NB4 (cell line): ENCODE measurements around the gene VPS8.

Experiments used
- DNase-seq: peaks from one replicate; pipeline ENCODE4 v3.0.0; 2010; ENCODE audit warnings: low read depth
- H3K4me3 ChIP-seq: one replicate; pipeline ENCODE4 v1.5.1; 2011; ENCODE audit warnings: mild to moderate bottlenecking, low read depth, low read length, moderate library complexity
- CTCF ChIP-seq: IDR thresholded peaks from one replicate; pipeline ENCODE4 v1.5.1; 2012; ENCODE audit warnings: low read depth, low read length
- MAX ChIP-seq: IDR thresholded peaks from 2 replicates; pipeline ENCODE4 v1.6.1; 2011; ENCODE audit warnings: low read depth, low read length
- MYC ChIP-seq: IDR thresholded peaks from 2 replicates; pipeline ENCODE4 v1.6.1; 2011; ENCODE audit warnings: low read depth, low read length
- POLR2A ChIP-seq: IDR thresholded peaks from 2 replicates; pipeline ENCODE4 v1.6.1; 2011; ENCODE audit warnings: mild to moderate bottlenecking; ENCODE audit not compliant: insufficient read length; ENCODE audit errors: extremely low read depth

VPS8 gene

GRCh38 chr3:185049710-185050109 lies 237.7 kb downstream of the VPS8 start:
- TF ChIP-seq MAX (no peak), POLR2A (no peak), CTCF (no peak), MYC (no peak)
- no peak overlapping the region for H3K4me3 ChIP-seq
- DNase-seq, result no peak

GRCh38 chr3:185051801-185052200 lies 239.8 kb downstream of the VPS8 start:
- no peak for TF ChIP-seq MYC
- no peak for TF ChIP-seq POLR2A
- no peak for TF ChIP-seq MAX
- TF ChIP-seq CTCF, result no peak
- no peak for DNase-seq
- no peak overlapping the region for H3K4me3 ChIP-seq

- no peak overlapping the region for H3K4me3 ChIP-seq
- no peak for DNase-seq
- TF ChIP-seq CTCF (no peak), POLR2A (no peak), MAX (no peak), MYC (no peak)
Observed at GRCh38 chr3:185052631-185053030, 240.7 kb downstream of the VPS8 start.

- no peak overlapping the region for H3K4me3 ChIP-seq
- no peak for TF ChIP-seq MAX
- TF ChIP-seq CTCF, result no peak
- no peak for TF ChIP-seq MYC
- TF ChIP-seq POLR2A, result no peak
- no peak for DNase-seq
Observed at GRCh38 chr3:185056908-185057307, 244.9 kb downstream of the VPS8 start.

GRCh38 chr3:185057829-185058228 lies 245.9 kb downstream of the VPS8 start:
- H3K4me3 ChIP-seq, result no peak overlapping the region
- no peak for DNase-seq
- no peak for TF ChIP-seq MAX
- TF ChIP-seq POLR2A, result no peak
- TF ChIP-seq CTCF, result no peak
- no peak for TF ChIP-seq MYC

- TF ChIP-seq POLR2A (no peak), MYC (no peak), CTCF (no peak), MAX (no peak)
- no peak for DNase-seq
- no peak overlapping the region for H3K4me3 ChIP-seq
Observed at GRCh38 chr3:185058796-185059195, 246.8 kb downstream of the VPS8 start.
